Fibroblast of lung (primary cell): ENCODE data around the gene ARRB1.

Experiments
- CTCF ChIP-seq, 2 donors: IDR thresholded peaks in 1 of 2; conservative IDR thresholded peaks in 1 of 2; 1 replicate in 1 of 2; 2 replicates in 1 of 2; pipeline ENCODE4 v1.5.1; 2011 to 2012; ENCODE audit warnings: low read length in 2 of 2, control low read depth in 1 of 2, inconsistent platforms in 1 of 2, low read depth in 1 of 2, mild to moderate bottlenecking in 1 of 2
- EZH2 ChIP-seq: IDR thresholded peaks from 2 replicates; pipeline ENCODE4 v1.5.1; 2012; ENCODE audit warnings: low read length, control low read depth, mild to moderate bottlenecking; ENCODE audit errors: missing control alignments

- TF ChIP-seq CTCF (conservative IDR thresholded peaks at IDR 0.05 in 1 of 2, IDR thresholded peaks at IDR 0.05 in 1 of 2; ENCODE audit: low read depth in 1 of 2, low read length in 2 of 2) = no peak
- no peak for TF ChIP-seq EZH2
Observed at GRCh38 chr11:75319035-75319877, 32.2 kb downstream of the ARRB1 start.
